Mesothelial cell of epicardium (in vitro differentiated cells): Measurements from ENCODE around the gene COL27A1. TPM values are rescaled to one million over a fixed set of nuclear protein-coding genes. Genes with fewer than 3 reads are reported as not detected.
A peak's percentile ranks its signal among the peaks of the same experiment; 100 is the strongest.

Experiments
- DNase-seq, 2 experiments: peaks; one replicate each; pipeline ENCODE4 v3.0.0; 2021; ENCODE audit warnings: low spot score in 2 of 2; ENCODE audit not compliant: unreplicated experiment in 2 of 2
- H3K27ac Mint-ChIP-seq: 2 replicates; pipeline ENCODE4 v1.8.0; 2021; ENCODE audit warnings: mixed read lengths
- H3K27me3 Mint-ChIP-seq: 2 replicates; pipeline ENCODE4 v1.8.0; 2021; ENCODE audit warnings: low read depth, mixed read lengths
- H3K36me3 Mint-ChIP-seq: 2 replicates; pipeline ENCODE4 v1.8.0; 2021; ENCODE audit warnings: mixed read lengths
- H3K4me1 Mint-ChIP-seq: 2 replicates; pipeline ENCODE4 v1.8.0; 2021; ENCODE audit warnings: mixed read lengths
- H3K4me3 Mint-ChIP-seq: 2 replicates; pipeline ENCODE4 v1.8.0; 2021; ENCODE audit warnings: mild to moderate bottlenecking, moderate library complexity, mixed read lengths
- H3K9me3 Mint-ChIP-seq: 2 replicates; pipeline ENCODE4 v1.8.0; 2021; ENCODE audit warnings: mixed read lengths
- CTCF ChIP-seq: fragments of 200-600 bp; sonication (generic); IDR thresholded peaks from one replicate; pipeline ENCODE4 v1.5.0; 2021; ENCODE audit warnings: antibody characterized with exemption; ENCODE audit not compliant: unreplicated experiment
- microRNA-seq: library from miRNA; unstranded; fragments of <30 nt; microRNA quantifications from one replicate; pipeline ENCODE4 v1.2.0, GENCODE V29; 2021; ENCODE audit warnings: inconsistent platforms, mixed read lengths
- total RNA-seq: library from RNA; stranded (reverse); gene quantifications from 3 replicates; pipeline ENCODE4 v1.2.1, GENCODE V29; 2021

Gene COL27A1
- total RNA-seq, 1 donor from 2014 or later = 138 TPM

- no peaks in the 10 kb centered on the region for H3K4me1 Mint-ChIP-seq
- no peak for DNase-seq
Measured at GRCh38 chr9:114357360-114357759, 202.0 kb downstream of the COL27A1 start.

GRCh38 chr9:114357911-114358328, 202.6 kb downstream of the COL27A1 start:
- H3K36me3 Mint-ChIP-seq = peaks cover 30% of the 10 kb centered on the region
- DNase-seq = no peak
- no peaks in the 10 kb centered on the region for H3K27me3 Mint-ChIP-seq
- no peak for TF ChIP-seq CTCF
- H3K9me3 Mint-ChIP-seq = no peaks in the 10 kb centered on the region
- no peak overlapping the region for H3K27ac Mint-ChIP-seq
- no peaks in the 10 kb centered on the region for H3K4me1 Mint-ChIP-seq
- no peak overlapping the region for H3K4me3 Mint-ChIP-seq

More at GRCh38 chr9:114357360-114357759, 202.0 kb downstream of the COL27A1 start:
- peaks cover 32% of the 10 kb centered on the region for H3K36me3 Mint-ChIP-seq
- H3K27ac Mint-ChIP-seq = no peak overlapping the region
- no peak overlapping the region for H3K4me3 Mint-ChIP-seq
- H3K27me3 Mint-ChIP-seq = no peaks in the 10 kb centered on the region
- H3K9me3 Mint-ChIP-seq = no peaks in the 10 kb centered on the region
- TF ChIP-seq CTCF = no peak

GRCh38 chr9:114359801-114360200, 204.5 kb downstream of the COL27A1 start:
- Mint-ChIP-seq H3K4me3 (no peak overlapping the region), H3K27ac (no peak overlapping the region), H3K27me3 (no peaks in the 10 kb centered on the region), H3K36me3 (peaks cover 37% of the 10 kb centered on the region), H3K4me1 (no peaks in the 10 kb centered on the region), H3K9me3 (no peaks in the 10 kb centered on the region)
- no peak for DNase-seq
- TF ChIP-seq CTCF = no peak

GRCh38 chr9:114361542-114361941, 206.2 kb downstream of the COL27A1 start:
- no peak overlapping the region for H3K27ac Mint-ChIP-seq
- no peak for TF ChIP-seq CTCF
- no peaks in the 10 kb centered on the region for H3K9me3 Mint-ChIP-seq
- peaks cover 41% of the 10 kb centered on the region for H3K36me3 Mint-ChIP-seq
- no peak overlapping the region for H3K4me3 Mint-ChIP-seq
- no peaks in the 10 kb centered on the region for H3K27me3 Mint-ChIP-seq
- DNase-seq = no peak
- peaks cover 2% of the 10 kb centered on the region for H3K4me1 Mint-ChIP-seq

Small RNAs within 50 kb of the gene (microRNA-seq; reads per million reads assigned to microRNA genes)
- 2,966 reads per million, percentile 87 among the genes with 10 or more reads in this experiment for gene MIR455

Other genes with a start within 250 kb of the COL27A1 start
- 0.16 to 0.22 TPM in 2 of 3 replicates, not detected in the other for gene AMBP, start 77.2 kb upstream of the COL27A1 start, total RNA-seq
- 3.3 to 5.2 TPM (median 4.7 TPM) in 3 replicates for gene KIF12, start 56.2 kb upstream of the COL27A1 start, total RNA-seq
- not detected in 3 replicates for gene ORM1, start 167.6 kb downstream of the COL27A1 start, total RNA-seq
- not detected in 3 replicates for gene ORM2, start 174.3 kb downstream of the COL27A1 start, total RNA-seq
- gene AKNA, start 232.4 kb downstream of the COL27A1 start, total RNA-seq = 19.6 to 24.0 TPM (median 23.1 TPM) in 3 replicates